Measurements from ENCODE around the gene RPTOR.
"Not testable (repeated sequence)": the region's sequence is repeated elsewhere in the genome, so short reads cannot be mapped to it uniquely, and the experiment has no call there.

The RPTOR gene

DNA sequence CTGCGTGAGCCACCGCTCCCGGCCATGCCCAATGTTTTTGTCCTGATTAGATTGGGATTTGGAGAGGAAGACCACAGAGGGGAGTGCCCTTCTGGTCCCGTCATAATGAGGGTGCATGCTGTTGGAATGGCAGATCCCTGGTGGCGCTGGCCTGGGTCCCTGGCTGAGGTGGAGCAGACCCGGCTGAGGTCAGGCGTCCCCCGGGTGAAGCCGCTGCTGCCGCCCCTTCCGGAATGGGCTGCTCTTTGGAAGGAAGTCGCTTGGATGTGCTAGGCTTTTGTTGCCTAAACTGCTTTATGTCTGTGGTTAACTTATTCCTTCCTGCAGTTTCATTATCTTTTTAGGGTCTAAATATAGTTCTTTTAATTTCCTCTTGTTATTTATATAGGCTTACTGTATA, 326.7 kb downstream of the RPTOR start:
- DNase-seq: no peak

DNA sequence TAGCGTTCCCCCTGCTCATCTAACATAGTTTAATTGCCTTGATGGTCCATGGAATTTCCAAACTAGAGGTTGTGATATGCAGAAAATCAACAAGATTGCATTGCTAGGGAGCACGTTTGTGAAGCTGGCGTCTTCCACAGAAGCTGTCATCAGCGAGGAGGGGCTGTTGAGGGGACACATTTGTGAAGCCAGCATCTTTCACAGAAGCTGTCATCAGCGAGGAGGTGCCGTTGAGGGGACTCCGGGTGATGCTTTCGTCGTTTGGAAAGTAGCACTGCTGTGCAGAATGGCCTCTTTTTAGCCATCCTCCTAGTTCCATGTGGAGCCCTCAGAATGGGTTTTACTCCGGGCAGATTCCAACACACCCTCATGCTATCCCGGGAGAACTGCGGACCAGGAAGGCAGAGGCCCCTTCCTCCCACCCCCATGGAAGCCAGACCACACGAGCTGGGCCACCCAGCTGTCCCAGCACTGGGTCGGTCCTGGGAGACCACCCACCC, 327.4 kb downstream of the RPTOR start:
- no peak for DNase-seq

DNA sequence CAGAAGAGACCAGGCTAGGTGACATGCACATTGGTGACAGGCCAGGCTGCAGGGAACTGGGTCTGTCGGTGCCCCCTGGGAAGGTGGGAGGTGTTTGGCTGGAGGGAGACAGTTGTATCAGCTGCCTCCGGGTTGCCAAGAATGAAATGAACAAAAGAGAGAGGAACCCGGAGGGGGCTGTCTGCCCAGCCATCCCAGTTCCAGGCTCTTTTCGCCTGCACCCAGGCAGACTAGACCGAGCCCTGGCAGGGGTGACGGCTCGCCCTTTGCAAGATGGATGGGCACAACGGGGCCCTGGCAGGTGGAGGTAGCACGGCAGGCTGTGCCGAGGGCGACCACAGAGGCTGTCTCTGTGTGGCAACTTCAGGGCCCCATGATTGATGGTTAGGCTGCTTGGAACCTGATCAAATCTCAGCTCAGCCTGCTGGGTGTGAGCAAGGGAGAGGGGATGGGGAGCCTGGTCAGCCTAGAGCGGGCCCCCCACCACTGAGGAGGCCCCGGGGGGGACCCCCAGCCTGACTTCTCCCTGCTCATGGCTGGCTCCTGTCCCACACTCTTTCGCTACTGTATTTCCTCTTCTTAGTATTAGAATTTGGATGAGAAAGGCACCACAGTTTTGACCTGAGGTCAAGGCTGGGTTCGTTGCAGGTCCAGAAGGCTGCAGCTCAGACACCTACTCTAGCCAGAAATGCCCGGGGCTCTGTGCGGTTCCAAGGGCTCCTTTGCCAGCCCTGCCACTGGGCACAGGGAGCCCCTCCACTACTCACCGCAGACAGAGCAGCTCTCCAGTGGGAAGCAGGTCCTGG, 328.1 kb downstream of the RPTOR start:
- DNase-seq: no peak

DNA sequence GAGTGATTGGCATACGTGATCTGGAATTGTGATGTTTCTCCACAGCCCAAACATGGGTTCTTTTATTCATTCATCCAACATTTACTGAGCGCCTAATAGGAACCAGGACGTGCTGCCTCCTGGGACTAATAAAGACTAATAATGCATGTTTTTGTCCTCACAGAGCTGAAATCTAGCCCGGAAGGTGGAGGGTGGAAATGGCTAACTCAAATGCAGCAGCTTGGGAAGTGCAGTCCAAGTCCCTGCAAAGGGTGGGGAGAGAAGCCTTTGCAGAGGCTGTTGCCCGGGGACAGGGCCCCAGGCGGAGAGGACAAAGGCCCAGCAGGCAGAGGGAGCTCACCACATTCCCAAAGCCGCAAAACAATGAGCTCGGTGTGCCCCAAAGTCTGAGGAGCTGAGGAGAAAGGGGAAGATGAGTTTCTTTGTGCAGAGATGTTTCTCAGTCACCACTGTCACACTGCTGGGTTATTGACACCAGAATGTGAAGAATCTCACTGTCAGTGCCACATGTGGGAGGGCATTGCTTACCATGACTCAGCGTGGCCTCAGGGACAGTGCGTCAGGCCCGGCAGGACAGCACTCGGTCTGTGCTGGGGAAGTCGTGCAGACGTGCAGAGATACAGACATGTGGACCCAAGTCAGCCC, 328.8 kb downstream of the RPTOR start:
- DNase-seq: no peak

DNA sequence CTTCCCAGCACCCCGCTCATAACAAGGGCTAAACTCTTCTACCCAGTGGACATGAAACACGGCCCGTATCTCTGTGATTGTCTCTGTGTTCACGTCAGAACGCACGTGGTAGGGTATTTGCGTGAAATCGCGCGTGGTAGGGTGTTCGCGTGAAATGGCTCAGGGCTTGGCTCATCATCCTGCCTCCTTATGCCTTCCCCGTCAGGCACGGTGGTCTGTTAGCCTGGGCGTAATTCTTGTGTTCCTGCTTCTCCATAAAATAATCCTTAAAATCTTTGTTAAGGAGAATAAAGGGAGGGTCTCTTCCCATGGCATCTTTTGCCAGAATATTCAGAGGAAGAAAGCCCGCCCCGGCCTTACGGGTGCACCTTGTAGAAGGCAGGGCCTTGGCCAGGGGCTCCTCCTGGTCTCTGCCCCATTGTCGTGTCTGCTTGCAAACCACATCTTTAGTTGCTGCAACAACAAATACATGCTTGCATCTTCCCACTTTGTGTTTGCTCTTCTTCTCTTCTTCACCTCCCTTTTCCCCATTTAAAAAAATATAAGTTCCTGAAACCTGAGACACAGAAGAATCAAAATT, 330.3 kb downstream of the RPTOR start:
- DNase-seq: no peak

DNA sequence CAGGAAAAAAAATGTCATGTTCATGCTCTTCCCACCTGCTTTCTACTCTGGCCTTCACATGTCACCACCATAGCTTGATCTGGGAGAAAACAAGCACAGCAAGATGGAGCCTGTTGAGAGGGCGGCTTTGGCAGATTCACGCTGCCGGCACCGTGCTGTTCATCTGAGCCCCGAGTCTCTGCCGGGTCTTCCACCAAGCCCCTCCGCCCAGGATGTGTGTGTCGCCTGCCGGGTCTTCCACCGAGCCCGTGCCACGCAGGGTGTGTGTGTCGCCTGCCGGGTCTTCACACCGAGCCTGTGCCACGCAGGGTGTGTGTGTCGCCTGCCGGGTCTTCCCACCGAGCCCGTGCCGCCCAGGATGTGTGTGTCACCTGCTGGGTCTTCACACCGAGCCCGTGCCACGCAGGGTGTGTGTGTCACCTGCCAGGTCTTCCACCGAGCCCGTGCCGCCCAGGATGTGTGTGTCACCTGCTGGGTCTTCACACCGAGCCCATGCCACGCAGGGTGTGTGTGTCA, 330.9 kb downstream of the RPTOR start:
- not testable (repeated sequence) for DNase-seq

DNA sequence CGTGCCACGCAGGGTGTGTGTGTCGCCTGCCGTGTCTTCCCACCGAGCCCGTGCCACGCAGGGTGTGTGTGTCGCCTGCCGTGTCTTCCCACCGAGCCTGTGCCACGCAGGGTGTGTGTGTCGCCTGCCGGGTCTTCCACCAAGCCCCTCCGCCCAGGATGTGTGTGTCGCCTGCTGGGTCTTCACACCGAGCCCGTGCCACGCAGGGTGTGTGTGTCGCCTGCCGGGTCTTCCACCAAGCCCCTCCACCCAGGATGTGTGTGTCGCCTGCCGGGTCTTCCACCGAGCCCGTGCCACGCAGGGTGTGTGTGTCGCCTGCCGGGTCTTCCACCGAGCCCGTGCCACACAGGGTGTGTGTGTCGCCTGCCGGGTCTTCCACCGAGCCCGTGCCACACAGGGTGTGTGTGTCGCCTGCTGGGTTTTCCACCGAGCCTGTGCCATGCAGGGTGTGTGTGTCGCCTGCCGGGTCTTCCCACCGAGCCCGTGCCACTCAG, 331.9 kb downstream of the RPTOR start:
- DNase-seq: not testable (repeated sequence)

DNA sequence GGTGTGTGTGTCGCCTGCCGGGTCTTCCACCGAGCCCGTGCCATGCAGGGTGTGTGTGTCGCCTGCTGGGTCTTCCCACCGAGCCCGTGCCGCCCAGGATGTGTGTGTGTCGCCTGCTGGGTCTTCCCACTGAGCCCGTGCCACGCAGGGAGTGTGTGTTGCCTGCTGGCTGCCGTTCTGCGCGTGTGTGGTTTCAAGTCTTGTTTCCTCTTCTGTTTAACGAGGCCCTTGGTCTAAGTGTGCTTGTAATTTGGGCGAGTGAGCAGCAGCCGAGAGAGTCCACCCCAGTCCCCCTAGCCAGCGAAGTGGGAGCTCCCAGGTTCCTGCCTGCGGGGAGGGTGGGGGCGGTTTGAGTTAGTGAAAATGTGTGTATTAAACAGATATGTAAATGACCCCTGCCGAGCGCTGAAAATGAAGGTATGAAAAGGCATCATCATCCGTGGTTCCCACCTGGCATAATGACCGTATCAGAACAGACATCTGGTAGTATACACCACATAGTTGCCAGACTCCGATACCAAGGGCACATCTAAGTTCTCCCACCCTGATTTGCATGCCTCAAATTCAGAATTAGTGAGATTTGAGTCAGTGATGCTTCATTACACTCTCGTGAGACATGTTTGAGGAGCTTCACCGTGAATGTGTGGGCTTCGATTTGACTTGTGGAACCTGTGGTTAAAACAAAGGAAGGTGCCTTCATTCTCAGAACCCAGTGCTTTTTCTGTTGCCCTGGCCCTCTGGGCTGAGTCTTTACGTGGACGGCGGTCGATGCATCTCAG, 332.5 kb downstream of the RPTOR start:
- DNase-seq: no peak

DNA sequence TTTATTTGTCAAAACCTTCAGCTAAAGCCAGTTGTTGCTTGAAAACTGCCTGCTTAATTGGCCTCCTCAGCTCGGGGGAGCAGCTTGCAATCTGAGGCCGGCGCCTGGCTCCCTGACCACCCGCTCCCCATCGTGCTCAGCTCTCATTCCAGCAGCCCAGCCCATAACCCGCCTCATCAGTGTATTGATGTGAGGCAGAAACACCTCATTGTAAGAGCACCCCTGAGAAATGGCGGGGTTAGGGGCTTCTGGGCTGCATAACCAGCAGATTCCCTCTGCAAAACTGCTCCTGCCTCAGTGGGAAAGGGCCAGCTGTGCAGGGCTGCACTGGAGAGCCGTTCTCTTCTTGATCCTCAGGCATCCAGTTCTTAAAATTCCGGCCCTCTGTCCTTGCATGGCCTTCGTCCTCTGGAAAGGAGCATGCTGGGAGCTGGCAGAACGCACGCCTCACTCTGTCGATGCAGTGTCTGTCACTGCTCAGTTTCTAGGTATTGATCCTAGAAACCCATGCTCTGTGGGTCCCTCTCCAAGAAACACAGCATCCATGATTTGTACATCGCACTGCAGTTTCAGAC, 333.2 kb downstream of the RPTOR start:
- DNase-seq: no peak

DNA sequence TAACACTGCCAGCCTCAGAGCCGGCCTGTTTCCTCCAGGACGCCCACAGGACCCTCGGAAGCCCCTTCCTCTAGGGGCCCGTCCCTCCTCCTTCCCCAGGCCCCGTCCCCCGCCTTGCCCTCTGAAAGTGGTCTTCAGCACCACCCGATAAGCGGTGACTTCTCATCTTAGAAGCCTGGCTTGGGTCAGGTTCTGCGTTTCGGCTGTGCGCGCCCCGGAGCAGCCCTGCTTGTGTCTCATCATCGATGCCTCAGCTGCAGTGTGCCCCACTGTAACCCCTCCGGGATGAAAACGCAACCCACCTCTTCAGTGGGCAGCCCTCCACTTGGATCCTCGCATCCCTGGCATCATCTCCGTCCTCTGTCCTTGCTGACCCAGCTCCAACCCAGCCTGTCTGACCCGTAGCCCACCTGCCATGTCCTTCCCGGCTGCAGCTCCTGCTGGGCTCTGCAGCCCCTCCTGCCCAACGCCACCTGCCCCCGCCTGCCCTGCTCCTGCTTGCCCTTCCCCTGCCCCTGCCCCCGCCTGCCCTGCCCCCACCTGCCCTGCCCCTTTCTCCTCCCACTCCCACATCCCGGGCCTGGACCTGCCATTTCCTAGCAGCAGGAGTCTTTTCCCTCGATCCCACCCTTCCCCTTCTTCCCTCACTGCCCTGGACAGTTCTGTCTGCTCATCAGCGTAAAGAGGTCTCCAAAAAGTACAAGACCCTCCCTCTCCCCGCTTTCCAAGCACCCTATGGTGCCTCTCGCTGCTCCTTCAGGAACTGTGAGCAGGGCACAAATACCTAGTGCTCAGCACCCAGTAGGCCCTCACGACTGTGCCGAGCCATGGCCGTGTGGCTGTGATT, 334.5 kb downstream of the RPTOR start:
- DNase-seq: no peak

DNA sequence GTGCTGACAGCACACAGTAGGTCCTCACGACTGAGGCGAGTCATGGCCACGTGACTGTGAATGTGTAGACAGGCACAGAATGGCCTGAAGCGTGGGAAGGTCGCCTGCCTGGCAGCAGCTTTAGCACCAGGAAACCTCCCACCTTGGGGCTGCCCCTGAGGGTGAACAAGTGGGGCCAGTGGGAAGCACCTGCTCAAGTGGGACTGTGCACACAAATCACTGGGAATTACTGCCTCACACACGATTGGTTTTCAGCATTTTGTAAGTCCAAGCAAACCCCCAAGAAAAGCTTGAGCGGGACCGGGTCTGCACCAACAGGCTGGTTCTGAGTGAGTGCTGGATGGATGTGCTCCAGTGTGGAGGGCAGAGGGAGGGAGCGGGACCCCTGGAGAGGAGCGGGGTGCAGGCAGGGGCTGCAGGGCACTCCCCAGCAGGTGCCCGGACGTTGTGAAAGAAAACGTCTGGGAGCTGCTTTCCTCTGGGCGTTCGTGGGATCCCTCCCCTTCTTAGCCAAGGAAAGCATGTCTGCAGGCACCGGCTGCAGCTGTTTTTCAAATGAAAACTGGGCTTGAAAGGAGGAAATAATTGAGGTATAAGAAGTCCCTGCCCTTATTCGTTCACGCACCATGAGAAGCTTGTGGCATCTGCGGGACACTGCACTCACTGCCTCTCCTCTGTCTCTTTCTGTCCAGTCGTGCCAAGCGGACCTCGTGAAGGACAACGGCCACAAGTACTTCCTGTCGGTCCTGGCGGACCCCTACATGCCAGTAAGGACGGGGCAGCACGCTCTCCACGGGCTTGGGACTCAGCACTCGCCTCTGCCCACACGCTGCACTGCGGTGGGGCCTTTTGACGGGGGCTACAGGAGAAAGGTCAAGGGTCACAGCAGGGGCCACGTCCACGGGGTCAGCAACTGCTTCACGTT, 335.3 kb downstream of the RPTOR start:
- DNase-seq: no peak

DNA sequence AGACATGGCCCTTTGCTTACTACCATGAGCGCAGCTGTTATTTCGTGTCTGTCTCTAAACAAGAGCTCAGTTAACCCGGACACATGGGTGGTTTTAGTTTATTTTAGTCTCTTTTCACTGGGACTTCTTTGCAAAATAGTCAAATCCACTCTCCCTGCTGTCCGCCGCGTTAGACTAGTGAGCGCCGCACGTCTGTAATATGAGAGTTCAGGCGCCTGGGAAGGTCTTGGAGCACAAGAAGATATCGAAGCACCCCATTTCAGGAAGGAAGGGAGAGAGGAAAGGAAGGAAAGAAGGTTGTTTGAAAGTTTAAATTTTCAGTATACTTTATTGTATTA, 336.0 kb downstream of the RPTOR start:
- no peak for DNase-seq

DNA sequence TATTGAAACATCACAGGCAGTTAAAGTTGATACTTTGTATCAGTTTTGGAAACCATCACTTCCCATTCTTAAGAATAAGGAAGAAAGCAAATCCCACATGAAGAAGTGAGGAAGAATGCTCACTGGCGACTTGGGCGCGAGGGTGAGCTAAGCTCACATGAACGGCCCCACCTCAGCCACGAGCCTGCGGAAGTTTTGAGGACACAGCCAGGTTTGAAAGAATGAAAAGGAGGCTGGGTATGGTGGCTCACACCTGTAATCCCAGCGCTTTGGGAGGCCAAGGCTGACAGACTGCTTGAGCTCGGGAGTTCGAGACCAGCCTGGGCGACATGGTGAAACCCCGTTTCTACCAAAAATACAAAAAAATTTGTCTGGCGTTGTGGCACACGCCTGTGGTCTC, 336.7 kb downstream of the RPTOR start:
- no peak for DNase-seq

DNA sequence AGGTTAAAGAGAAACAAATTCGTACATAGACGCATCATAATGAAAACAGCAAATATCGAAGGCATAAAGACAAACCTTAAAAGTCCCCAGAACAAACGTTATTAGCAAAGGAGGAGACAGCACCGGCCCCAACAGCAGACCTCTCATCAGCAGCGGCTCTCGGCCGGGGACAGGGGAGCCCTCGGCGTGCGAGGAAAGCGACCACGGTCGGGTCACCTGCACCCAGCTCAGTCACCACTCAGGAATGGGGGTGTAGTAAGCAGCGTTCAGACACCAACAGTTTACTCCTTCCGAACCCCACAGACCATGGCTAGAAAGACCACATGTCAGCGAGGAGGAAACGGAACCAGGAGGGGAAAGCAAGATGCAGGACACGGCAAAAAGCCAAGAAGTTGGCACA, 337.7 kb downstream of the RPTOR start:
- DNase-seq: no peak

DNA sequence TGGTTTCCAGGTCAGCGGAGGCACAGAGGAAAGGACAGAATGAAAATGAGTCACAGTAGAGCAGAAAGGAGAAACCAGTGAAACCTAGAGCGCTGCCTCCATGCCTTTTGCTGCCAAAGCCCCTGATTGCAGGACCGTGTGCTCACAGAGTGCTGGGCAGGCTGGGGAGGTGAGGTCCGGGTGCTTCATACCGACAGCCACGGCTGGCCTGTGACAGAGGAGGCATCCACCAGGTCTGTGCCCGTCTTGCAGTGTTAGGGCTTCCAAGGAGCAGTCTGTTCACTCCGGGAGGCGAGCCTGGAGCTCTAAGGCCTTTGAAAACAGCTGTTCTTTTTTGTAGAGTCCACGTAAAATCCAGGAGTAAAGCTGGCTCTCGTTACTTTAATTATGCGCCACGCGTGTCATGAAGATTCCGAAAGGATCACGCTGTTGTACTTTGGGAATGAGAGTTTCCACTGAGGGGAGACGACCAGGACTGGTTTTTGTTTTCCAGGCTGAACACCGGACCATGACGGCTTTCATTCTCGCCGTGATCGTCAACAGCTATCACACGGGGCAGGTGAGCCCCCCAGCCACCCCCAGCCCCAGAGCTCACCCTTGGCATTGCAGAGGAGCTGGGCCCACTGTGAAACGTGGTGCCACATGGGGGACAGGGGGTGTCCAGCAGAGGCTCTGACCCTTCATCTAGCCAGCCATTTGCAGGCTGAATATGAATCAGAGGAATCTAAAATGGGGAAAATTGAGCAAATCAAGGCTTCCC, 338.5 kb downstream of the RPTOR start:
- no peak for DNase-seq

DNA sequence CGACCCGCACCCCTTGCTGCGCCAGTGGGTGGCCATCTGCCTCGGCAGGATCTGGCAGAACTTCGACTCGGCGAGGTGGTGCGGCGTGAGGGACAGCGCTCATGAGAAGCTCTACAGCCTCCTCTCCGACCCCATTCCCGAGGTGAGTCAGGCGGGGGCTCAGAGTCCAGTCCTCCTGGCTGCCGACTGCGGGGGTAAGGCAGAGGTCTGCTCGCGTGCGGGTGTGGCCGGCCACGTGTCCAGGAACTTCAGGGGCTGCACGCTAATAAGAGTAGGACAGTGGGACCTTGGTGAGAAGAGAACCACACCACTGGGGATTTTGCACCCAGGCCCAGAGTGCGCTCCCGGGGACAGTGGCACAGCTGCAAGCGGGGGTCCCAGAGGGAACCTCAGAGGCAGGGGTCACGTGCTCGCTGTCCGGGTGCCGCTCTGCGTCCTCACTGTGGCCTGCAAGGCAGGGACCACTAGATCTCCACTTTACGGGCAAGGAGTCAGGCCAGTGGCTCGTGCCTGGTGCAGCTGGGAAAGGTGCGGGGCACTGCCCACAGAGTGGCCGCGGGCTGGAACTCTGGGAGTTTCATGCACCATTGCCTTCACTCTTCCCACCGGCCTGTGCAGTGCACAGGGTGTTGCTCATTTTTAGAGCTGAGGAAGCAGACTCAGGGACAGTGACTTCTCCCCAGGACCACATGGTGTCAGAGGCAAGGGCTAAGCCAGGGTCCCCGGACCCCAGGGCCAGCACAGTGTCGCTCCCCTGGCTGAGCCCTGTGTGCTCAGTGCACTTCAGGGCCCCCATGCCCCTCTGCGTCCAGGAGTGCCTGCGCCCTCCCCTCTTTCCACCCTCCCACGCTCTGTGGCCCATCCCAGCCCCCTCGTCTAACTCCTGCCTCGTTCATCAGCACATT, 339.4 kb downstream of the RPTOR start:
- no peak for DNase-seq

DNA sequence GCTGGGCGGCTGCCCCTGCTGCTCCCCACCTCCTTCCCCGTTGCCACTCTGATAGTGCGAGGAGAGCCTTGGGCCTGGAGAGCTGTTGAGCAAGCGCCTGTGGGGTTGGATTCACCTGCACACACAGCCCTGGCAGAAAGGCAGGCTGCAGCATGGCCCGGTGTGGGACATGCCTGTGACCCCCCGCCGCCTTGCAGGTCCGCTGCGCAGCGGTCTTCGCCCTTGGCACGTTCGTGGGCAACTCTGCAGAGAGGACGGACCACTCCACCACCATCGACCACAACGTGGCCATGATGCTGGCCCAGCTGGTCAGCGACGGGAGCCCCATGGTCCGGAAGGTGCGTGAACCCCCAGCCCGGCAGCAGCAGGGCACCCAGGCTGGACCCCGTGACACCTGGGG, 340.2 kb downstream of the RPTOR start:
- no peak for DNase-seq

DNA sequence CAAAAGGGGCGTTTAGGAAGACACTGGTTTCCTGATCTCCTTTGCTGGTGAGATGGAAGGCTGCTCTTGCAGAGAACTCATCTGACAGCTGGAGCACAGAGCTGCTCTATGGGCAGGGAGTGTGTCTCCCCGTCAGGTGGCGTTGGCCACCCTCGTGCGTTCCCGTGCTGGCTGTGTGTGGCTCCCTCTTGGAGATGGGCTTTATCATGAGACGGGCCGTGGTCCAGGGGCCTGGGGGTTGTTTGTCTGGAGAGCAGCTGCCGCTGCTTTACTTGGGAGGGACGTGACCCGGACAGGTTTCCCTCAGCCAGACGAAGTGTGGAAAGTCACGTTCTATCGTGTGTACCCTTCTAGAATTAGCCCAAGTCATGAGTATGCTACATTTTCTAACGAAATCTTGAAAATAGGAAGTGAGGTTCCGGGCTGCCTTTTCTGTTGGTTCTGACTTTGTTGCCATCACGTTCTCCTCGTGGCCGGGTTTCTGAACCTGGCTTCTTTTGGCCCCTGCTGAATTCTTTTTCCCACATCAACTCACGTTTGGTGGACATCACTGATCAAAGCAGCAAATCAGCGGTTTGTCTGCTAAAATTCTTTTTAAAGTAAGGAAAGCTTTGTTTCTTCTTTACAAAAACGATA, 341.4 kb downstream of the RPTOR start:
- no peak for DNase-seq

Data from NCI-H510A treated with DMSO at 0.1 percent for 48 hours (cell line).